IMR-90 (cell line): ENCODE results near the gene HSD17B10. TPM values are rescaled to one million over a fixed set of nuclear protein-coding genes. Genes with fewer than 3 reads are reported as not detected.
A peak's percentile ranks its signal among the peaks of the same experiment; 100 is the strongest.

ENCODE experiments used
- ATAC-seq: fragments of 200-7000 bp; cut with Tn5 transposase; 2 replicates; pipeline ENCODE4 v1.9.1; 2020; ENCODE audit warnings: low read depth, mild to moderate bottlenecking, moderate library complexity
- BruUV-seq: library from RNA; stranded (reverse); fragments of 400-500 nt; replicated peaks from 2 replicates; lab custom pipeline; 2021; lab: Mats Ljungman, UMichigan
- CTCF ChIA-PET: fragments of 300-600 bp; formaldehyde crosslinking; extraction: SDS; loops from one replicate; lab custom pipeline; 2021; ENCODE audit warnings: antibody characterized with exemption; lab: Yijun Ruan, JAX
- POLR2A ChIA-PET: fragments of 300-600 bp; sonication (Branson Sonifier 250); formaldehyde crosslinking; loops from one replicate; lab custom pipeline; 2022; ENCODE audit warnings: antibody characterized with exemption; ENCODE audit not compliant: unreplicated experiment; lab: Charles Lee
- DNase-seq: peaks from one replicate; pipeline ENCODE4 v3.0.0; 2013
- H2AFZ ChIP-seq: replicated peaks from 2 replicates; pipeline ENCODE3; 2013; ENCODE audit warnings: low read length, mild to moderate bottlenecking; ENCODE audit not compliant: poor library complexity
- H2AK5ac ChIP-seq: 2 replicates; pipeline ENCODE4 v1.6.1; 2013; ENCODE audit warnings: low read depth, low read length, inconsistent platforms
- H2AK9ac ChIP-seq: replicated peaks from 2 replicates; pipeline ENCODE3; 2013; ENCODE audit warnings: mild to moderate bottlenecking, low read depth, low read length, moderate library complexity; ENCODE audit not compliant: poor library complexity
- H2BK120ac ChIP-seq: 2 replicates; pipeline ENCODE4 v1.6.1; 2013; ENCODE audit warnings: low read depth, low read length, inconsistent platforms
- H2BK15ac ChIP-seq: 3 replicates; pipeline ENCODE4 v1.6.1; 2013; ENCODE audit warnings: low read depth, low read length, inconsistent platforms
- H2BK20ac ChIP-seq: 2 replicates; pipeline ENCODE4 v1.6.1; 2013; ENCODE audit warnings: low read depth, mild to moderate bottlenecking, inconsistent platforms, low read length, moderate library complexity
- H2BK5ac ChIP-seq: 2 replicates; pipeline ENCODE4 v1.6.1; 2013; ENCODE audit warnings: mild to moderate bottlenecking, low read depth, low read length, inconsistent platforms; ENCODE audit not compliant: poor library complexity, severe bottlenecking
- H3K14ac ChIP-seq: replicated peaks from 2 replicates; pipeline ENCODE4 v1.6.1; 2013; ENCODE audit warnings: low read depth, low read length, inconsistent platforms
- H3K18ac ChIP-seq: 2 replicates; pipeline ENCODE4 v1.6.1; 2013; ENCODE audit warnings: low read depth, low read length, control low read depth
- H3K23ac ChIP-seq: 2 replicates; pipeline ENCODE4 v1.6.1; 2013; ENCODE audit warnings: low read depth, low read length, inconsistent platforms
- H3K27ac ChIP-seq: 2 replicates; pipeline ENCODE4 v1.5.1; 2013; ENCODE audit warnings: mild to moderate bottlenecking, control low read depth, low read length; ENCODE audit not compliant: insufficient read depth
- H3K27me3 ChIP-seq: 2 replicates; pipeline ENCODE4 v1.6.1; 2013; ENCODE audit warnings: low read length; ENCODE audit not compliant: control insufficient read depth, insufficient read depth
- H3K36me3 ChIP-seq: 2 replicates; pipeline ENCODE4 v1.6.1; 2013; ENCODE audit warnings: low read length, mixed read lengths; ENCODE audit not compliant: control insufficient read depth, insufficient read depth
- H3K4ac ChIP-seq: 2 replicates; pipeline ENCODE4 v1.6.1; 2013; ENCODE audit warnings: low read depth, low read length, inconsistent platforms
- H3K4me1 ChIP-seq: 2 replicates; pipeline ENCODE4 v1.6.1; 2013; ENCODE audit warnings: low read length, mixed read lengths; ENCODE audit not compliant: control insufficient read depth, insufficient read depth
- H3K4me2 ChIP-seq: 2 replicates; pipeline ENCODE4 v1.6.1; 2013; ENCODE audit warnings: low read depth, mild to moderate bottlenecking, control low read depth, low read length, moderate library complexity
- H3K4me3 ChIP-seq: 2 replicates; pipeline ENCODE4 v1.5.1; 2013; ENCODE audit warnings: low read depth, mild to moderate bottlenecking, control low read depth, low read length, moderate library complexity; ENCODE audit not compliant: insufficient read depth
- H3K56ac ChIP-seq: 2 replicates; pipeline ENCODE4 v1.6.1; 2013; ENCODE audit warnings: low read length, inconsistent platforms; ENCODE audit not compliant: insufficient read depth; ENCODE audit errors: extremely low read depth
- H3K79me1 ChIP-seq, 2 experiments: 2 replicates each; pipeline ENCODE4 v1.6.1; 2013; ENCODE audit warnings: low read length in 2 of 2, inconsistent platforms in 1 of 2, low read depth in 1 of 2
- H3K9ac ChIP-seq: 2 replicates; pipeline ENCODE4 v1.6.1; 2013; ENCODE audit warnings: low read depth, low read length, control low read depth
- H3K9me1 ChIP-seq: 2 replicates; pipeline ENCODE4 v1.6.1; 2013; ENCODE audit warnings: low read length, inconsistent platforms; ENCODE audit not compliant: insufficient read depth
- H3K9me3 ChIP-seq: 2 replicates; pipeline ENCODE4 v1.6.1; 2013; ENCODE audit warnings: low read length; ENCODE audit not compliant: control insufficient read depth, insufficient read depth
- H4K20me1 ChIP-seq: 2 replicates; pipeline ENCODE4 v1.6.1; 2013; ENCODE audit warnings: low read length, inconsistent platforms; ENCODE audit not compliant: insufficient read depth
- H4K5ac ChIP-seq: 2 replicates; pipeline ENCODE4 v1.6.1; 2013; ENCODE audit warnings: mild to moderate bottlenecking, low read depth, low read length, control low read depth
- H4K8ac ChIP-seq, 2 experiments: 2 replicates each; pipeline ENCODE4 v1.6.1; 2013; ENCODE audit warnings: low read depth in 2 of 2, low read length in 2 of 2, control low read depth in 1 of 2, inconsistent platforms in 1 of 2
- H4K91ac ChIP-seq: 2 replicates; pipeline ENCODE4 v1.6.1; 2013; ENCODE audit warnings: low read depth, low read length, inconsistent platforms; ENCODE audit not compliant: insufficient read depth
- BHLHE40 ChIP-seq: fragments of 150-350 bp; IDR thresholded peaks from 2 replicates; pipeline ENCODE4 v1.6.1; 2016; ENCODE audit warnings: mild to moderate bottlenecking, low read depth, low read length
- FOS ChIP-seq: fragments of 150-350 bp; IDR thresholded peaks from 2 replicates; pipeline ENCODE4 v1.6.1; 2016; ENCODE audit warnings: low read depth, low read length
- MAFK ChIP-seq: IDR thresholded peaks from 2 replicates; pipeline ENCODE4 v1.6.1; 2012; ENCODE audit warnings: low read depth, low read length, improper control_type of control experiment
- MXI1 ChIP-seq: IDR thresholded peaks from 2 replicates; pipeline ENCODE4 v1.6.1; 2012; ENCODE audit warnings: low read depth, mild to moderate bottlenecking, low read length, moderate library complexity, borderline replicate concordance
- POLR2A ChIP-seq: IDR thresholded peaks from 2 replicates; pipeline ENCODE4 v1.6.1; 2012; ENCODE audit warnings: mild to moderate bottlenecking, low read depth, low read length
- RAD21 ChIP-seq: IDR thresholded peaks from 2 replicates; pipeline ENCODE4 v1.6.1; 2012; ENCODE audit warnings: low read length, improper control_type of control experiment
- WGBS, 2 experiments: methylation state at CpG; one replicate each; pipeline versions ENCODE4 v1.1.5 to v1.1.7; 2013; ENCODE audit warnings: missing lambda C conversion rate in 2 of 2; ENCODE audit not compliant: insufficient read length in 1 of 2; ENCODE audit errors: extremely low coverage in 2 of 2; 5-methylcytosine and 5-hydroxymethylcytosine counted together
- dilution Hi-C: fragments of 300-500 bp; cut with HindIII; formaldehyde crosslinking; loops from one replicate; pipeline ENCODE4 v1.14.3; 2018; ENCODE audit warnings: low sequenced_read_pairs; ENCODE audit not compliant: unreplicated experiment
- in situ Hi-C: fragments of 300-500 bp; cut with MboI; formaldehyde crosslinking; loops from 3 replicates; pipeline ENCODE4 v1.14.3; 2019; ENCODE audit warnings: low sequenced_read_pairs, inconsistent platforms, mixed read lengths
- intact Hi-C: fragments of 100-400 bp; cut with micrococcal nuclease; formaldehyde crosslinking; loops from 2 replicates; pipeline ENCODE4 v1.10.0; 2022
- polyA plus RNA-seq, 3 experiments: library from polyadenylated mRNA; depleted of rRNA; stranded (reverse); fragments of >200 nt; gene quantifications; 2 replicates each; pipeline ENCODE4 v1.2.3, GENCODE V29; 2012; ENCODE audit warnings: low replicate concordance in 1 of 3
- total RNA-seq: library from RNA; depleted of rRNA; stranded (reverse); fragments of >200 nt; gene quantifications from 2 replicates; pipeline ENCODE4 v1.2.3, GENCODE V29; 2012
- TF ChIP-seq, protein P1 (sequence below): conservative IDR thresholded peaks from 2 replicates; pipeline ENCODE4 v1.5.1; 2012; ENCODE audit warnings: mild to moderate bottlenecking, low read depth, low read length, improper control_type of control experiment

The HSD17B10 gene
- total and polyA plus RNA-seq, 2 of the 4 experiments (the other 2 are of a cell fraction): 99.8 to 118 TPM

DNA sequence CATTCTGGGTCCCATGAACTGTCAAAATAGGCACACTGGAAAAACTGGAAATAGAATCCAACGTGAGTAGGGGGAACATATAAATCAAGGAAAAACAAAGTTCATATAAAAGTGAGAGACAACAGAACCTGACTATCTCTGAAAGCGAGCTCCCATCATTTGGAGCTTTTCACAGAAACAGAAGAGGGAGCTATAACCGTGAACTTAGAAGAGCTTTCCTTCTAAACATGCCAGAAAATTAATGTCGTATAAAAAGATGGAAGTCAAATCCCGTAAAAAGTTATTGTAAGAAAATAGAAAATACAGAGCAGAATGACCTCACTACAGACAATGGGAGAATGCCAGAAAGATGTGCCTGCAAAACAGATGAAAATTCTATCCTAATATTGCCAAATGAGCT lies 23.9 kb upstream of the HSD17B10 start:
- Histone ChIP-seq H3K27ac (no peak overlapping the region), H3K14ac (no peak overlapping the region), H3K23ac (no peak overlapping the region), H2AFZ (no peak overlapping the region), H3K36me3 (no peaks in the 10 kb centered on the region), H3K9ac (no peak overlapping the region), H3K4me2 (no peak overlapping the region), H3K56ac (no peak overlapping the region), H3K4me1 (peaks cover 2% of the 10 kb centered on the region; the same call in 1 of the 2 replicates), H3K9me3 (no peaks in the 10 kb centered on the region), H2BK5ac (no peak overlapping the region), H3K79me1 (no peaks in the 10 kb centered on the region), H4K8ac (no peak overlapping the region), H4K91ac (no peak overlapping the region), H2AK5ac (no peak overlapping the region), H3K18ac (no peak overlapping the region), H3K9me1 (no peaks in the 10 kb centered on the region), H4K20me1 (no peaks in the 10 kb centered on the region; the same call in 1 of the 2 replicates), H3K27me3 (peaks cover 11% of the 10 kb centered on the region), H2BK15ac (no peak overlapping the region), H2AK9ac (no peak overlapping the region), H3K4me3 (no peak overlapping the region), H2BK120ac (no peak overlapping the region), H2BK20ac (no peak overlapping the region), H4K5ac (no peak overlapping the region), H3K4ac (no peak overlapping the region)
- dilution Hi-C loops: no loop called here
- in situ Hi-C loops: no loop called here
- WGBS, 2 experiments: no CpG with 5 or more reads among the region's 5 CpGs
- TF ChIP-seq RAD21: peak; percentile 28; the same call in 1 of the 2 replicates
- no peak for TF ChIP-seq BHLHE40
- no peak for TF ChIP-seq MXI1
- no peak for TF ChIP-seq MAFK
- TF ChIP-seq, protein P1, sequence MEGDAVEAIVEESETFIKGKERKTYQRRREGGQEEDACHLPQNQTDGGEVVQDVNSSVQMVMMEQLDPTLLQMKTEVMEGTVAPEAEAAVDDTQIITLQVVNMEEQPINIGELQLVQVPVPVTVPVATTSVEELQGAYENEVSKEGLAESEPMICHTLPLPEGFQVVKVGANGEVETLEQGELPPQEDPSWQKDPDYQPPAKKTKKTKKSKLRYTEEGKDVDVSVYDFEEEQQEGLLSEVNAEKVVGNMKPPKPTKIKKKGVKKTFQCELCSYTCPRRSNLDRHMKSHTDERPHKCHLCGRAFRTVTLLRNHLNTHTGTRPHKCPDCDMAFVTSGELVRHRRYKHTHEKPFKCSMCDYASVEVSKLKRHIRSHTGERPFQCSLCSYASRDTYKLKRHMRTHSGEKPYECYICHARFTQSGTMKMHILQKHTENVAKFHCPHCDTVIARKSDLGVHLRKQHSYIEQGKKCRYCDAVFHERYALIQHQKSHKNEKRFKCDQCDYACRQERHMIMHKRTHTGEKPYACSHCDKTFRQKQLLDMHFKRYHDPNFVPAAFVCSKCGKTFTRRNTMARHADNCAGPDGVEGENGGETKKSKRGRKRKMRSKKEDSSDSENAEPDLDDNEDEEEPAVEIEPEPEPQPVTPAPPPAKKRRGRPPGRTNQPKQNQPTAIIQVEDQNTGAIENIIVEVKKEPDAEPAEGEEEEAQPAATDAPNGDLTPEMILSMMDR: peak; percentile 34
- no peak for TF ChIP-seq FOS
- TF ChIP-seq POLR2A: no peak
- POLR2A ChIA-PET: no interaction called here
- peak; percentile 32 for DNase-seq
- intact Hi-C loops: no loop called here
- no TSS peak for BruUV-seq
- CTCF ChIA-PET: interaction anchor here (1.0 to 2.1 kb wide), 3 partner anchors 23 to 27 kb away, joined by 3 to 15 read pairs (median 6); no protein-coding TSS in a partner anchor
- no peak; the same call in 1 of the 2 replicates for ATAC-seq
